A375 (cell line): ENCODE data around the gene LRRC27. TPM values are rescaled to one million over a fixed set of nuclear protein-coding genes. Genes with fewer than 3 reads are reported as not detected.

Source experiments
- total RNA-seq: library from RNA; depleted of rRNA; stranded (reverse); fragments of >200 nt; shearing (Covaris generic); gene quantifications from 2 replicates; pipeline ENCODE4 v1.2.3, GENCODE V29; 2014; rRNA removed

Gene LRRC27
- total RNA-seq = 6.9 and 7.7 TPM in 2 replicates

DNA sequence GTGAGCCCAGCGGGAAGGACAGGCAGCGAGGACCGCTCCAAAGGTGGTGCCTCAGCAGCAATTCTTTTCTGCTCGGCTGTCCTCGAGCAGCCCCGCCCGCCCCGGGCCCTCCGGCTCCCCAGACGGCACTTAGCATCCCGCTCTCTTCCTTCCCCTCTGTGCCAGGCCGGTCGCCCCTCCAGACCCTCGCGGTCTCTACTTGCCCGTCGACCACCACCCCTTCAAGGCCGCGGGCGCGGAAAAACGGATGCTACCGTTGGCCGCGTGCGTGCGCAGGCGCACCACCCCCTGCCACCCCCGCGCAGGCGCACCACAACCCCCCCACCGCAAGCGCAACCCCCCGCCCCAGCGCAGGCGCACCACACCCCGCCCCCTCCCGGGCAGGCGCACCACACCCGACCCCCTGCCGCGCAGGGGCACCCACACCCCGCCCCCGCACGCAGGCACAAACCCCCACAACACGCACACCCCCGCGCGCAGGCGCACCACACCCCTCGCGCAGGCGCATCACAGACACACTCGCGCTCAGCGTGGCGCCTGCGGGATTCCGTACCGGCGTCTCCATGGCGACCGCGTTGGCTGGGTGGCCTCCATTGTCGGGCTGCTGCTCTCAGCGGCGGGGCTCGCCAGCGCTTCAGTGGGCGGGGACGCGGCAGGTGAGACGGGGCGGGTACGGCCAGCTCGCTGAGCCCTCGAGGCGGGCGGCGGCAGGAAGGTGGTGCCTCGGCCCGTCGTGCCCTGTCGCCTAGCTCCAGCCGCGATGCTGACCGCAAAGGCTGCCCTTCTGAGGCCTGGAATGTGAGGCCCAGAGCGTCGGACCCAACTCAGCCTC, at the start of gene LRRC27:
TSS of gene LRRC27 (plus strand) at position 593 of the 832 bp plus-strand sequence. CDS start 1,332 bp downstream, outside the sequence.

DNA sequence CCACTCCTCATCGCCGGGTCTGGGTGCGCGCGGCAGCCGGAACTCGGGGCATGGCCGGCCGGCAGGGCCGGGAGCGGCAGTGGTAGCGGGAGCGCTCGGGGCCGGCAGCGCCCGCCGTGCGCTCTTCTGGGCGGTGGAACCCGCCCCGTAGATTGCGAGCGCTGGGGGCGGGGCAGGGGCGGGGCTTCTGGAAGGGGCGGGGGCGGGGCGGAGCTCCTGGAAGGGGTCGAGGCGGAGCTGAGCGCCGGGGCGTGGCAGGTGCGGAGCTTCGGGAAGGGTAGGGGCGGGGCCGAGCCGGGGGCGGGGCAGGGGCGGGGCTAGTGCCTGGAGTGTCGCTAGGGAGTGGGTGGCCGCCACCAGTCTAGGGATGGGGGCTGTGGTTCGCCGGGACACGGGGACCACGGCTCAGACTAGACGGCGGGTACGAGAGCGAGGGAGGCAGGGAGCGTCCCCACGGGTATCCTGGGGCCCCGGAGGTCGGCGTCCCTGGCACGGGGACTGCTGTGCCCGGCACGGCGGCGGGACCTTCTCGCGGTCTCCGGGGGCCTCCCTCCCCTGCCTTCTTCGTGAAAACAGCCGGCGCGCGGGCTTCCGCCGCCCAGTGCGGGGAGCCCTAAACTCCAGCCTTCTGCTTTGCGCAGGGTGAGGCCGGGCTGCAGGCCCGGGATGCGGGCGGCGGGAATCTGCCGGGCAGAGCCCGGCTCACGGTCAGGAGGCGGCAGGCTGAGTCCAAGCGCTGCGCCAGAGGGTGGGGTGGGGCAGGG, 24.0 kb upstream of the LRRC27 start, which contains the start of gene STK32C:
TSS of gene STK32C (minus strand) at position 128 of the 764 bp plus-strand sequence. CDS start at position 11, 117 bp downstream.

DNA sequence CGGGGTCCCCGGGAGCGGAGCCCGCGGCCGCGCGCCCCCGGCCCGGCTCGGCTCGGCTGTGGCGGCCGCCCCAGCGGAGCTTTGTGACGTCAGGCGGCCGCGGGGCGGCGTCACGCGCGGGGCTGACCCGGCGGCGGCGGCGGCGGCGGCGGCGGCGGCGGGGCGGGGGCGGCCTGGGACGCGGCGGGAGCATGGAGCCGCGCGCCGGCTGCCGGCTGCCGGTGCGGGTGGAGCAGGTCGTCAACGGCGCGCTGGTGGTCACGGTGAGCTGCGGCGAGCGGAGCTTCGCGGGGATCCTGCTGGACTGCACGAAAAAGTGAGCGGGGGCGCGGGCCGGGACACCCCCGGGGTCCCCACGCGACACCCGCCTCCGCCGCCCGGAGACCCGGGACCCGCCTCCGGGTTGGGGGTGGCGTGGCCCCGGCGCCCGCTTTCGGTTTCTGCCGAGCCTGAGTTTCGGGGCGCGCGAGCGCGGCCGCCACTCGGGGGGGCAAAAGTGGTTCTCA, 65.1 kb downstream of the LRRC27 start, which contains the start of gene PWWP2B:
TSS of gene PWWP2B (plus strand) at position 165 of the 506 bp plus-strand sequence. CDS start at position 192, 27 bp downstream.

Other genes starting within 250 kb of the LRRC27 start
- not detected in 2 replicates for gene DPYSL4, start 145.2 kb upstream of the LRRC27 start, total RNA-seq
- gene STK32C, start 24.2 kb upstream of the LRRC27 start, total RNA-seq = 17.8 and 23.6 TPM in 2 replicates
- gene PWWP2B, start 65.0 kb downstream of the LRRC27 start, total RNA-seq = 8.4 and 9.1 TPM in 2 replicates
- gene INPP5A, start 205.6 kb downstream of the LRRC27 start, total RNA-seq = 17.0 and 17.2 TPM in 2 replicates